ENCODE measurements around the gene FGFBP2. TPM values are rescaled to one million over a fixed set of nuclear protein-coding genes. Genes with fewer than 3 reads are reported as not detected.

Gene FGFBP2
- total and polyA plus RNA-seq, 10 donors = 0.47 to 16.8 (median 4.2) TPM

DNA sequence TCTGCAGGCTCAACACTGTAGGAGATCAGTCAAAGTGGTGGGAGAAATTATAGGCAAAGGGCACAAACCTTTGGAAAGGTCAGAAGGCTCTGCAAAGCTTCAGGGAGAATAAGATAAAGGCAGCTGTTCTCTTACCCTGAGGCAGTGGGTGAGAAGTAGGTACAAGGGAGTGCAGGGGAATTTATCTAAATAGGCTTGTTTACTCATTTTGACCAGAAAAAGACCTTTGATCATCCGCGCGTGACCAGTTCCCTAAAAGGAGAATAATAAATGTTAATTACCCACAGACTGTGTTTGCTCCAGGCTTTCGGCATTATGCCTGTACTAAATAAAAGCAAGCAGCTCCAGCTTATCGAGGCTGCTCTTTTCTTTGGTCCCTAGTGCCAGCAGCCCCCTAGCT lies 9.3 kb downstream of the FGFBP2 start:
- no peak overlapping the region for H3K27ac ChIP-seq
- peaks cover 0 to 10% (median 0%) of the 10 kb centered on the region in 8 donors for H3K9me3 ChIP-seq
- H3K4me1 ChIP-seq = peaks cover 0 to 9% (median 2%) of the 10 kb centered on the region in 6 donors
- 85 to 98% (median 94%) methylated on average over 5 of the region's 5 CpGs for WGBS, 5 donors
- no peak for DNase-seq
- no peaks in the 10 kb centered on the region for H3K36me3 ChIP-seq
- H3K27me3 ChIP-seq (replicated peaks in 1 of 7) = no peaks in the 10 kb centered on the region
- intact Hi-C loops (cut with DNase I; ENCODE audit: low total_unique reads) = loop anchor here (5.0 kb wide), 1 partner anchor 226 kb away; no protein-coding TSS in a partner anchor
- TF ChIP-seq POLR2AphosphoS5 (IDR thresholded peaks at IDR 0.05) (no peak), POLR2A (IDR thresholded peaks at IDR 0.05) (no peak)
- TF ChIP-seq, protein P1, sequence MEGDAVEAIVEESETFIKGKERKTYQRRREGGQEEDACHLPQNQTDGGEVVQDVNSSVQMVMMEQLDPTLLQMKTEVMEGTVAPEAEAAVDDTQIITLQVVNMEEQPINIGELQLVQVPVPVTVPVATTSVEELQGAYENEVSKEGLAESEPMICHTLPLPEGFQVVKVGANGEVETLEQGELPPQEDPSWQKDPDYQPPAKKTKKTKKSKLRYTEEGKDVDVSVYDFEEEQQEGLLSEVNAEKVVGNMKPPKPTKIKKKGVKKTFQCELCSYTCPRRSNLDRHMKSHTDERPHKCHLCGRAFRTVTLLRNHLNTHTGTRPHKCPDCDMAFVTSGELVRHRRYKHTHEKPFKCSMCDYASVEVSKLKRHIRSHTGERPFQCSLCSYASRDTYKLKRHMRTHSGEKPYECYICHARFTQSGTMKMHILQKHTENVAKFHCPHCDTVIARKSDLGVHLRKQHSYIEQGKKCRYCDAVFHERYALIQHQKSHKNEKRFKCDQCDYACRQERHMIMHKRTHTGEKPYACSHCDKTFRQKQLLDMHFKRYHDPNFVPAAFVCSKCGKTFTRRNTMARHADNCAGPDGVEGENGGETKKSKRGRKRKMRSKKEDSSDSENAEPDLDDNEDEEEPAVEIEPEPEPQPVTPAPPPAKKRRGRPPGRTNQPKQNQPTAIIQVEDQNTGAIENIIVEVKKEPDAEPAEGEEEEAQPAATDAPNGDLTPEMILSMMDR (IDR thresholded peaks at IDR 0.05 in 8 of 11, conservative IDR thresholded peaks at IDR 0.05 in 3 of 11) = no peak
- no peak overlapping the region for H3K4me3 ChIP-seq

DNA sequence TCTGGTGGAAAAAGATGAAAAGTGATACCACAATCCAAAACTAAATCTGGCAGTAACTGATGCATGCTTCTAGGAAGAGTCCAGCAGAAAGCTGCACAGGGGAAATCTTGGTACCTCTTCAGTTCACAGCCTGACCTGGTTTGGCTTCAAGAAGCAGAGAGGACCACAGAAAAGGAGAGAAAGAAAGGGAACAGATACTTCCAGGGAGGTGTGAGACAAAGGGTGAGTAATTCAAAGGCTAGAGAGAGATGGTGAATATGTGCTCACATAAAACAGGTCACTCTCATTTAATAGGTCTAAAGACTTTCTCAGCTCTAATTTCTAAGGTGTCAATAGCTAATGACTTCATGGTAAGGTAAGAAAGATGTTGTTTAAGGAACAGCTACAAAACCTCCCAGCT lies 11.2 kb downstream of the FGFBP2 start:
- no peak overlapping the region for H3K27ac ChIP-seq
- no peaks in the 10 kb centered on the region for H3K36me3 ChIP-seq
- H3K4me3 ChIP-seq = no peak overlapping the region
- H3K27me3 ChIP-seq (replicated peaks in 1 of 7) = no peaks in the 10 kb centered on the region
- H3K9me3 ChIP-seq = peaks cover 0 to 10% (median 0%) of the 10 kb centered on the region in 8 donors
- no peak for TF ChIP-seq POLR2A (IDR thresholded peaks at IDR 0.05)
- peaks cover 0 to 9% (median 2%) of the 10 kb centered on the region in 6 donors for H3K4me1 ChIP-seq
- intact Hi-C loops (cut with DNase I; ENCODE audit: low total_unique reads) = loop anchor here (5.0 kb wide), 1 partner anchor 224 kb away; no protein-coding TSS in a partner anchor
- no peak for DNase-seq

DNA sequence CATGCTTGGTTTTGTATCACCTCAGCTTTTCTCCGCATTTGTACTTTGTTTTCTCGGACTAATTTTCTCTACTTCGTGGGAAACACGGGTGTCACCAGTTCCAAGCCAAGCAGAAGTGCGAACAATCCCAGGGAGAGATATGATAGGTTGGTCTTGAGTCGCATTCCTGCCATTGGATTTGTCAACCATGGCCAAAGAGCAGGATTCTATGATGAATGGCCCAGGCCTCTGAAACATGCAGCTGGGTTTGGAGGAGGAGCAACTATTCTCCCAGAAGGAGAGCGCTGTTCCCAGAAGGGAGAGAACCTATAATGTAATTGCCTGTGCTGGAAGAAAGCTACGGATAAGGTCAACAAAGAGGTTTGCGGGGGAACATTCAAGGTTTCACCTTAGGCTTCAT lies 14.1 kb downstream of the FGFBP2 start:
- peaks cover 0 to 3% (median 0%) of the 10 kb centered on the region in 8 donors for H3K9me3 ChIP-seq
- no peak for TF ChIP-seq POLR2AphosphoS5 (IDR thresholded peaks at IDR 0.05)
- no peak for TF ChIP-seq POLR2A (IDR thresholded peaks at IDR 0.05)
- TF ChIP-seq, protein P1 (IDR thresholded peaks at IDR 0.05 in 8 of 11, conservative IDR thresholded peaks at IDR 0.05 in 3 of 11) = no peak
- no peak overlapping the region for H3K27ac ChIP-seq
- intact Hi-C loops (cut with DNase I; ENCODE audit: low total_unique reads) = no loop called here
- no peaks in the 10 kb centered on the region for H3K27me3 ChIP-seq (replicated peaks in 1 of 7)
- H3K4me1 ChIP-seq = no peaks in the 10 kb centered on the region
- no peak overlapping the region for H3K4me3 ChIP-seq
- 79 to 94% (median 92%) methylated on average over 9 of the region's 9 CpGs for WGBS, 5 donors
- DNase-seq = no peak
- no peaks in the 10 kb centered on the region for H3K36me3 ChIP-seq

- Histone ChIP-seq H3K4me1 (no peaks in the 10 kb centered on the region), H3K4me3 (no peak overlapping the region), H3K27me3 (replicated peaks in 1 of 7) (no peaks in the 10 kb centered on the region), H3K9me3 (no peaks in the 10 kb centered on the region), H3K36me3 (no peaks in the 10 kb centered on the region), H3K27ac (no peak overlapping the region)
- 82 to 92% (median 91%) methylated on average over 8 of the region's 8 CpGs for WGBS, 5 donors
- intact Hi-C loops (cut with DNase I; ENCODE audit: low total_unique reads) = no loop called here
- TF ChIP-seq, protein P1 (IDR thresholded peaks at IDR 0.05 in 8 of 11, conservative IDR thresholded peaks at IDR 0.05 in 3 of 11) = no peak
- TF ChIP-seq POLR2AphosphoS5 (IDR thresholded peaks at IDR 0.05) (no peak), POLR2A (IDR thresholded peaks at IDR 0.05) (no peak)
- no peak for DNase-seq
Measured at GRCh38 chr4:15947684-15948083, 15.3 kb downstream of the FGFBP2 start.

- H3K9me3 ChIP-seq = no peaks in the 10 kb centered on the region
- no peak for TF ChIP-seq POLR2AphosphoS5 (IDR thresholded peaks at IDR 0.05)
- TF ChIP-seq POLR2A (IDR thresholded peaks at IDR 0.05) = no peak
- TF ChIP-seq, protein P1 (IDR thresholded peaks at IDR 0.05 in 8 of 11, conservative IDR thresholded peaks at IDR 0.05 in 3 of 11) = no peak
- no peak overlapping the region for H3K27ac ChIP-seq
- no peaks in the 10 kb centered on the region for H3K4me1 ChIP-seq
- WGBS, 5 donors = 38 to 64% (median 42%) methylated on average over 1 of the region's 1 CpG
- no peaks in the 10 kb centered on the region for H3K27me3 ChIP-seq (replicated peaks in 1 of 7)
- no peak for DNase-seq
- intact Hi-C loops (cut with DNase I; ENCODE audit: low total_unique reads) = no loop called here
- H3K4me3 ChIP-seq = no peak overlapping the region
- no peaks in the 10 kb centered on the region for H3K36me3 ChIP-seq
Measured at GRCh38 chr4:15945516-15945915, 17.5 kb downstream of the FGFBP2 start.

All from spleen (tissue), 11 donors.